ENCODE measurements around the gene HS3ST4. TPM values are rescaled to one million over a fixed set of nuclear protein-coding genes. Genes with fewer than 3 reads are reported as not detected.

HS3ST4 gene
- polyA plus RNA-seq, 4 donors: 0.04 to 0.35 TPM; not detected in 2

GRCh38 chr16:25785361-25785760 lies 93.6 kb downstream of the HS3ST4 start:
- Histone ChIP-seq H3K36me3 (ENCODE audit: control insufficient read depth in 3 of 3, insufficient read depth in 2 of 3, low read depth in 1 of 3, low read length in 3 of 3) (no peaks in the 10 kb centered on the region), H3K4me3 (ENCODE audit: low read depth in 1 of 3, low read length in 3 of 3) (no peak overlapping the region), H3K9me3 (ENCODE audit: control insufficient read depth in 2 of 2, insufficient read depth in 1 of 2, low read depth in 1 of 2, low read length in 1 of 2) (no peaks in the 10 kb centered on the region), H3K27ac (ENCODE audit: low read depth in 1 of 3, low read length in 2 of 3) (no peak overlapping the region), H3K27me3 (ENCODE audit: control insufficient read depth in 3 of 3, insufficient read depth in 3 of 3, low read length in 3 of 3) (no peaks in the 10 kb centered on the region), H3K4me1 (ENCODE audit: control insufficient read depth in 3 of 3, insufficient read depth in 2 of 3, low read depth in 1 of 3, low read length in 2 of 3) (no peaks in the 10 kb centered on the region)
- 61 to 81% (median 70%) methylated on average over 4 of the region's 4 CpGs for WGBS, 3 donors
- no peak for DNase-seq
- FAIRE-seq: no peak

GRCh38 chr16:25786748-25787147 lies 95.0 kb downstream of the HS3ST4 start:
- WGBS, 3 donors: 76 to 83% (median 79%) methylated on average over 4 of the region's 4 CpGs
- no peak for FAIRE-seq
- no peak for DNase-seq
- no peaks in the 10 kb centered on the region for H3K4me1 ChIP-seq (ENCODE audit: control insufficient read depth in 3 of 3, insufficient read depth in 2 of 3, low read depth in 1 of 3, low read length in 2 of 3)
- no peaks in the 10 kb centered on the region for H3K27me3 ChIP-seq (ENCODE audit: control insufficient read depth in 3 of 3, insufficient read depth in 3 of 3, low read length in 3 of 3)
- H3K9me3 ChIP-seq (ENCODE audit: control insufficient read depth in 2 of 2, insufficient read depth in 1 of 2, low read depth in 1 of 2, low read length in 1 of 2): no peaks in the 10 kb centered on the region
- H3K36me3 ChIP-seq (ENCODE audit: control insufficient read depth in 3 of 3, insufficient read depth in 2 of 3, low read depth in 1 of 3, low read length in 3 of 3): no peaks in the 10 kb centered on the region
- H3K27ac ChIP-seq (ENCODE audit: low read depth in 1 of 3, low read length in 2 of 3): no peak overlapping the region
- no peak overlapping the region for H3K4me3 ChIP-seq (ENCODE audit: low read depth in 1 of 3, low read length in 3 of 3)

DNA sequence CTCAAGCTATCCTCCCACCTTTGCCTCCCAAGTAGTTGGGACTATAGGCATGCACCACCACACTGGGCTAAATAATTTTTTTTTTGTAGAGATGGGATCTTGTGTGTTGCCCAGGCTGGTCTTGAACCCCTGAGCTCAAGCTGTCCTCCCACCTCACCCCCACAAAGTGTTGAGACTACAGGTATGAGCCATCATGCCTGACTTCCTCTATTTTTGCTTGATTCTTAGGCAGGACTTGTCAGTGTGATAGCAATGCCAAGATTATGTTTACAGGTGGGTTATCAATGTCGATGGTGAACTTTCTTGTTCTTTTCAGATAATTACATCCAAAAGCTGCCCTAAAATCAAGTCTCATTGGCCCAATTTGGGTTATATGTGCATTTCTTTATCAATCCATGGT lies 96.9 kb downstream of the HS3ST4 start:
- H3K9me3 ChIP-seq (ENCODE audit: control insufficient read depth in 2 of 2, insufficient read depth in 1 of 2, low read depth in 1 of 2, low read length in 1 of 2): no peaks in the 10 kb centered on the region
- FAIRE-seq (no peak), DNase-seq (no peak)
- 63 to 79% (median 74%) methylated on average over 1 of the region's 1 CpG for WGBS, 3 donors
- H3K36me3 ChIP-seq (ENCODE audit: control insufficient read depth in 3 of 3, insufficient read depth in 2 of 3, low read depth in 1 of 3, low read length in 3 of 3): no peaks in the 10 kb centered on the region
- no peak overlapping the region for H3K4me3 ChIP-seq (ENCODE audit: low read depth in 1 of 3, low read length in 3 of 3)
- no peak overlapping the region for H3K27ac ChIP-seq (ENCODE audit: low read depth in 1 of 3, low read length in 2 of 3)
- H3K27me3 ChIP-seq (ENCODE audit: control insufficient read depth in 3 of 3, insufficient read depth in 3 of 3, low read length in 3 of 3): no peaks in the 10 kb centered on the region
- H3K4me1 ChIP-seq (ENCODE audit: control insufficient read depth in 3 of 3, insufficient read depth in 2 of 3, low read depth in 1 of 3, low read length in 2 of 3): no peaks in the 10 kb centered on the region

GRCh38 chr16:25796239-25796638 lies 104.5 kb downstream of the HS3ST4 start:
- H3K36me3 ChIP-seq (ENCODE audit: control insufficient read depth in 3 of 3, insufficient read depth in 2 of 3, low read depth in 1 of 3, low read length in 3 of 3): no peaks in the 10 kb centered on the region
- DNase-seq (no peak), FAIRE-seq (no peak)
- H3K4me3 ChIP-seq (ENCODE audit: low read depth in 1 of 3, low read length in 3 of 3): no peak overlapping the region
- no peaks in the 10 kb centered on the region for H3K4me1 ChIP-seq (ENCODE audit: control insufficient read depth in 3 of 3, insufficient read depth in 2 of 3, low read depth in 1 of 3, low read length in 2 of 3)
- H3K27ac ChIP-seq (ENCODE audit: low read depth in 1 of 3, low read length in 2 of 3): no peak overlapping the region
- 78 to 84% (median 84%) methylated on average over 4 of the region's 4 CpGs for WGBS, 3 donors
- no peaks in the 10 kb centered on the region for H3K27me3 ChIP-seq (ENCODE audit: control insufficient read depth in 3 of 3, insufficient read depth in 3 of 3, low read length in 3 of 3)
- H3K9me3 ChIP-seq (ENCODE audit: control insufficient read depth in 2 of 2, insufficient read depth in 1 of 2, low read depth in 1 of 2, low read length in 1 of 2): no peaks in the 10 kb centered on the region

DNA sequence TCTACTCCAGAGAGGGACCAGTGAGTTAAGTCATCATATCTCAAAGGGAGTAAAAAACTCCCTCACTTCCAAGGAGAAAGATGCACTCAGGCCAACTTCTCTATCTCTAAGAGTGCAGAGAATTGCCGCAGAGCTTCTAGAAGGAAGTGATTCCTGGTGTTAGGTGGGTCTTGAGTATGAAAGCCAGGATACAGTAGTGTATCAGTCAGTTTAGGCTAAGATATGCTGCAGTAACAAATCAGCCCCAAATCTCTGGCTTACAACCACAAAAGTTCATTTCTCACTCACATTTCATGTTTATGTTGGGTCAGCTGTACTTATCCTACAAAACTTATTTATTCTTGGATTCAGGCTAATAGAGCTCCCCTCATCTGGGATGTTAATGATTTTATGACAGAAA lies 106.3 kb downstream of the HS3ST4 start:
- H3K4me1 ChIP-seq (ENCODE audit: control insufficient read depth in 3 of 3, insufficient read depth in 2 of 3, low read depth in 1 of 3, low read length in 2 of 3): no peaks in the 10 kb centered on the region
- WGBS, 3 donors: 83 to 95% (median 86%) methylated on average over 1 of the region's 1 CpG
- H3K27ac ChIP-seq (ENCODE audit: low read depth in 1 of 3, low read length in 2 of 3): no peak overlapping the region
- no peaks in the 10 kb centered on the region for H3K27me3 ChIP-seq (ENCODE audit: control insufficient read depth in 3 of 3, insufficient read depth in 3 of 3, low read length in 3 of 3)
- H3K4me3 ChIP-seq (ENCODE audit: low read depth in 1 of 3, low read length in 3 of 3): no peak overlapping the region
- FAIRE-seq (no peak), DNase-seq (no peak)
- no peaks in the 10 kb centered on the region for H3K36me3 ChIP-seq (ENCODE audit: control insufficient read depth in 3 of 3, insufficient read depth in 2 of 3, low read depth in 1 of 3, low read length in 3 of 3)
- no peaks in the 10 kb centered on the region for H3K9me3 ChIP-seq (ENCODE audit: control insufficient read depth in 2 of 2, insufficient read depth in 1 of 2, low read depth in 1 of 2, low read length in 1 of 2)

- no peak for FAIRE-seq
- WGBS, 3 donors: 91 to 100% (median 96%) methylated on average over 1 of the region's 1 CpG
These were observed 108.1 kb downstream of the HS3ST4 start for GRCh38 chr16:25799816-25800215.

DNA sequence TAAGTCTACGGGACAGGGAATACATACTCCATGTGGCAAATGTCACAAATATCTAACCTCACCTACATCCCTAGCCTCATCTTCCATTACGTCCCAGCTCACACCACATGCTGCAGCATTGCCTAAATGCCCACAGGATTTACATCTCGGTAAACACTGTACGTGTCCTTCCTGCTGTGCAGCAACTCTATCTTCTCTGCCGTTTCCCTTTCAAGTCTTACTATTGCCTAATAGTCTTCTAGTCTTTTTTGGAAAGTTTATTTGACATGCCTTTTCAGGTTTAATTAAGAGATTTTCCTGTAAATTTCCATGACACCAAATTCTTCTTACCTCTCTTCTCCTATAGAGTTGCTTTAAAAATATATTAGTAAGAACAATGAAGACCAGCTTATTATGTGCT lies 120.5 kb downstream of the HS3ST4 start:
- no peak for DNase-seq
- no peaks in the 10 kb centered on the region for H3K9me3 ChIP-seq (ENCODE audit: control insufficient read depth in 2 of 2, insufficient read depth in 1 of 2, low read depth in 1 of 2, low read length in 1 of 2)
- 81 to 85% (median 84%) methylated on average over 5 of the region's 5 CpGs for WGBS, 3 donors
- no peak overlapping the region for H3K4me3 ChIP-seq (ENCODE audit: low read depth in 1 of 3, low read length in 3 of 3)
- H3K27ac ChIP-seq (ENCODE audit: low read depth in 1 of 3, low read length in 2 of 3): no peak overlapping the region
- H3K36me3 ChIP-seq (ENCODE audit: control insufficient read depth in 3 of 3, insufficient read depth in 2 of 3, low read depth in 1 of 3, low read length in 3 of 3): no peaks in the 10 kb centered on the region
- H3K4me1 ChIP-seq (ENCODE audit: control insufficient read depth in 3 of 3, insufficient read depth in 2 of 3, low read depth in 1 of 3, low read length in 2 of 3): no peaks in the 10 kb centered on the region
- FAIRE-seq: no peak
- H3K27me3 ChIP-seq (ENCODE audit: control insufficient read depth in 3 of 3, insufficient read depth in 3 of 3, low read length in 3 of 3): no peaks in the 10 kb centered on the region

More at GRCh38 chr16:25799816-25800215, 108.1 kb downstream of the HS3ST4 start:
- DNase-seq: no peak
- Histone ChIP-seq H3K36me3 (ENCODE audit: control insufficient read depth in 3 of 3, insufficient read depth in 2 of 3, low read depth in 1 of 3, low read length in 3 of 3) (no peaks in the 10 kb centered on the region), H3K4me3 (ENCODE audit: low read depth in 1 of 3, low read length in 3 of 3) (no peak overlapping the region), H3K27me3 (ENCODE audit: control insufficient read depth in 3 of 3, insufficient read depth in 3 of 3, low read length in 3 of 3) (no peaks in the 10 kb centered on the region), H3K9me3 (ENCODE audit: control insufficient read depth in 2 of 2, insufficient read depth in 1 of 2, low read depth in 1 of 2, low read length in 1 of 2) (no peaks in the 10 kb centered on the region), H3K4me1 (ENCODE audit: control insufficient read depth in 3 of 3, insufficient read depth in 2 of 3, low read depth in 1 of 3, low read length in 2 of 3) (no peaks in the 10 kb centered on the region), H3K27ac (ENCODE audit: low read depth in 1 of 3, low read length in 2 of 3) (no peak overlapping the region)

- no peaks in the 10 kb centered on the region for H3K27me3 ChIP-seq (ENCODE audit: control insufficient read depth in 3 of 3, insufficient read depth in 3 of 3, low read length in 3 of 3)
- no peak overlapping the region for H3K27ac ChIP-seq (ENCODE audit: low read depth in 1 of 3, low read length in 2 of 3)
- no peaks in the 10 kb centered on the region for H3K9me3 ChIP-seq (ENCODE audit: control insufficient read depth in 2 of 2, insufficient read depth in 1 of 2, low read depth in 1 of 2, low read length in 1 of 2)
- DNase-seq: no peak
- no peaks in the 10 kb centered on the region for H3K4me1 ChIP-seq (ENCODE audit: control insufficient read depth in 3 of 3, insufficient read depth in 2 of 3, low read depth in 1 of 3, low read length in 2 of 3)
- no peak overlapping the region for H3K4me3 ChIP-seq (ENCODE audit: low read depth in 1 of 3, low read length in 3 of 3)
- FAIRE-seq: no peak
- no peaks in the 10 kb centered on the region for H3K36me3 ChIP-seq (ENCODE audit: control insufficient read depth in 3 of 3, insufficient read depth in 2 of 3, low read depth in 1 of 3, low read length in 3 of 3)
- 68 to 80% (median 74%) methylated on average over 6 of the region's 6 CpGs for WGBS, 3 donors
These were observed 125.5 kb downstream of the HS3ST4 start for GRCh38 chr16:25817295-25817694.

GRCh38 chr16:25817876-25818275 lies 126.1 kb downstream of the HS3ST4 start:
- 77 to 80% (median 77%) methylated on average over 4 of the region's 4 CpGs for WGBS, 3 donors
- Histone ChIP-seq H3K36me3 (ENCODE audit: control insufficient read depth in 3 of 3, insufficient read depth in 2 of 3, low read depth in 1 of 3, low read length in 3 of 3) (no peaks in the 10 kb centered on the region), H3K4me1 (ENCODE audit: control insufficient read depth in 3 of 3, insufficient read depth in 2 of 3, low read depth in 1 of 3, low read length in 2 of 3) (no peaks in the 10 kb centered on the region), H3K27me3 (ENCODE audit: control insufficient read depth in 3 of 3, insufficient read depth in 3 of 3, low read length in 3 of 3) (no peaks in the 10 kb centered on the region), H3K9me3 (ENCODE audit: control insufficient read depth in 2 of 2, insufficient read depth in 1 of 2, low read depth in 1 of 2, low read length in 1 of 2) (no peaks in the 10 kb centered on the region), H3K4me3 (ENCODE audit: low read depth in 1 of 3, low read length in 3 of 3) (no peak overlapping the region), H3K27ac (ENCODE audit: low read depth in 1 of 3, low read length in 2 of 3) (no peak overlapping the region)
- DNase-seq: no peak
- no peak for FAIRE-seq

Data from small intestine (tissue), 7 donors.